ENCODE data around the gene NACA2.

GRCh38 chr17:61595418-61596186 is 4.6 kb upstream of the NACA2 start:
- TF ChIP-seq CTCF (IDR thresholded peaks at IDR 0.05) (no peak), POLR2A (IDR thresholded peaks at IDR 0.05) (no peak)
